Bone marrow (tissue), 2 donors: Measurements from ENCODE around the gene ANKLE1.

Experiments
- DNase-seq, 2 donors: peaks; one replicate each; lab custom pipeline; 2025; lab: John Stamatoyannopoulos, UW

Gene ANKLE1

GRCh38 chr19:17281391-17282304 lies at the start of gene ANKLE1:
ANKLE1 (plus strand) TSS chr19:17281901; CDS start chr19:17281921, 20 bp downstream.
- peak; percentile 35 to 74 for DNase-seq

GRCh38 chr19:17232258-17232657 lies 49.4 kb upstream of the ANKLE1 start:
- no peak for DNase-seq

GRCh38 chr19:17234911-17235299 lies 46.8 kb upstream of the ANKLE1 start:
- no peak for DNase-seq

GRCh38 chr19:17235300-17235970 lies 46.3 kb upstream of the ANKLE1 start:
- peak; percentile 35 to 43 for DNase-seq

GRCh38 chr19:17235971-17236777 lies 45.5 kb upstream of the ANKLE1 start:
- no peak for DNase-seq

- no peak for DNase-seq
Measured at GRCh38 chr19:17236811-17237543, 44.7 kb upstream of the ANKLE1 start.

- DNase-seq, result no peak
Measured at GRCh38 chr19:17237747-17238706, 43.7 kb upstream of the ANKLE1 start.

GRCh38 chr19:17240062-17240752 lies 41.5 kb upstream of the ANKLE1 start:
- DNase-seq, result no peak

GRCh38 chr19:17240826-17241399 lies 40.8 kb upstream of the ANKLE1 start:
- no peak for DNase-seq

- no peak for DNase-seq
Measured at GRCh38 chr19:17242431-17243208, 39.1 kb upstream of the ANKLE1 start.

- no peak for DNase-seq
Measured at GRCh38 chr19:17243211-17243829, 38.4 kb upstream of the ANKLE1 start.

GRCh38 chr19:17243830-17244617 lies 37.7 kb upstream of the ANKLE1 start:
- DNase-seq, result no peak

- no peak for DNase-seq
Measured at GRCh38 chr19:17244618-17245534, 36.8 kb upstream of the ANKLE1 start.

- no peak for DNase-seq
Measured at GRCh38 chr19:17245535-17245984, 36.1 kb upstream of the ANKLE1 start, which contains the start of gene NR2F6. NR2F6 (minus strand) TSS chr19:17245919; CDS start chr19:17245220, 699 bp downstream.

- no peak for DNase-seq
Measured at GRCh38 chr19:17246681-17247425, 34.8 kb upstream of the ANKLE1 start.
